HFF-Myc (cell line): ENCODE data around the gene YBX2.

Experiments
- DNase-seq: peaks from one replicate; pipeline ENCODE4 v3.0.0-alpha.2; 2011; ENCODE audit warnings: low read depth; ENCODE audit errors: extremely low read depth
- H3K4me3 ChIP-seq: replicated peaks from 2 replicates; pipeline ENCODE4 v1.5.1; 2011; ENCODE audit warnings: low read depth, mild to moderate bottlenecking, control low read depth, low read length
- CTCF ChIP-seq: IDR thresholded peaks from 2 replicates; pipeline ENCODE4 v1.5.1; 2012; ENCODE audit warnings: mild to moderate bottlenecking, low read depth, low read length, control low read depth; ENCODE audit errors: missing control alignments

The YBX2 gene

GRCh38 chr17:7313890-7314718 is 19.7 kb upstream of the YBX2 start:
- no peak for TF ChIP-seq CTCF
- DNase-seq = no peak

GRCh38 chr17:7313088-7313889 is 18.9 kb upstream of the YBX2 start:
- H3K4me3 ChIP-seq = peak overlapping the region; percentile 66
- DNase-seq = no peak
- TF ChIP-seq CTCF = no peak

More at GRCh38 chr17:7313890-7314718, 19.7 kb upstream of the YBX2 start:
- H3K4me3 ChIP-seq = peak overlapping the region; percentile 66

- no peak for DNase-seq
- H3K4me3 ChIP-seq = no peak overlapping the region
- no peak for TF ChIP-seq CTCF
These were observed 18.1 kb upstream of the YBX2 start for GRCh38 chr17:7312432-7313087.

- DNase-seq = no peak
- peak overlapping the region; percentile 98; the same call in 1 of the 2 replicates for H3K4me3 ChIP-seq
- TF ChIP-seq CTCF = no peak
These were observed 16.8 kb upstream of the YBX2 start for GRCh38 chr17:7311110-7311705.

GRCh38 chr17:7309628-7310027 is 15.2 kb upstream of the YBX2 start:
- DNase-seq = no peak
- no peak for TF ChIP-seq CTCF
- H3K4me3 ChIP-seq = peak overlapping the region; percentile 98
